Activated CD8-positive, alpha-beta T cell treated with anti-CD3 and anti-CD28 coated beads, Interleukin-2, amount 10 ng/mL, durations not matched to agents 7 days and 5 days (primary cell): ENCODE data around the gene OR2M5. TPM values are rescaled to one million over a fixed set of nuclear protein-coding genes. Genes with fewer than 3 reads are reported as not detected.

Source experiments
- ATAC-seq: fragments of 150-1000 bp; cut with Tn5 transposase; one replicate; pipeline ENCODE4 v1.10.0; 2021; ENCODE audit warnings: moderate library complexity
- CTCF ChIA-PET: fragments of 350-600 bp; sonication (Branson Sonifier 250); formaldehyde crosslinking; loops from one replicate; lab custom pipeline; 2021; ENCODE audit warnings: antibody characterized with exemption; lab: Charles Lee
- POLR2A ChIA-PET: fragments of 350-600 bp; sonication (Branson Sonifier 250); formaldehyde crosslinking; loops from one replicate; lab custom pipeline; 2021; ENCODE audit warnings: antibody characterized with exemption; lab: Charles Lee
- DNase-seq: peaks from one replicate; pipeline ENCODE4 v3.0.0-alpha.2; 2020
- H3K27ac Mint-ChIP-seq: one replicate; pipeline ENCODE4 v1.8.0; 2021; ENCODE audit warnings: mild to moderate bottlenecking, mixed read lengths
- H3K27me3 Mint-ChIP-seq: one replicate; pipeline ENCODE4 v1.8.0; 2021; ENCODE audit warnings: low read depth, mixed read lengths
- H3K36me3 Mint-ChIP-seq: one replicate; pipeline ENCODE4 v1.8.0; 2021; ENCODE audit warnings: low read depth, mixed read lengths
- H3K4me1 Mint-ChIP-seq: one replicate; pipeline ENCODE4 v1.8.0; 2021; ENCODE audit warnings: low read depth, mixed read lengths
- H3K4me3 Mint-ChIP-seq: one replicate; pipeline ENCODE4 v1.8.0; 2021; ENCODE audit warnings: mild to moderate bottlenecking, mixed read lengths
- H3K9me3 Mint-ChIP-seq: one replicate; pipeline ENCODE4 v1.8.0; 2022; ENCODE audit warnings: mixed read lengths; ENCODE audit not compliant: insufficient read depth
- total RNA-seq, 2 experiments: library from RNA; stranded (reverse); gene quantifications; one replicate each; pipeline ENCODE4 v1.2.3, GENCODE V29; 2021

OR2M5 gene, protein sequence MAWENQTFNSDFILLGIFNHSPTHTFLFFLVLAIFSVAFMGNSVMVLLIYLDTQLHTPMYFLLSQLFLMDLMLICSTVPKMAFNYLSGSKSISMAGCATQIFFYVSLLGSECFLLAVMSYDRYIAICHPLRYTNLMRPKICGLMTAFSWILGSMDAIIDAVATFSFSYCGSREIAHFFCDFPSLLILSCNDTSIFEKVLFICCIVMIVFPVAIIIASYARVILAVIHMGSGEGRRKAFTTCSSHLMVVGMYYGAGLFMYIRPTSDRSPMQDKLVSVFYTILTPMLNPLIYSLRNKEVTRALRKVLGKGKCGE
- total RNA-seq: not detected

DNA sequence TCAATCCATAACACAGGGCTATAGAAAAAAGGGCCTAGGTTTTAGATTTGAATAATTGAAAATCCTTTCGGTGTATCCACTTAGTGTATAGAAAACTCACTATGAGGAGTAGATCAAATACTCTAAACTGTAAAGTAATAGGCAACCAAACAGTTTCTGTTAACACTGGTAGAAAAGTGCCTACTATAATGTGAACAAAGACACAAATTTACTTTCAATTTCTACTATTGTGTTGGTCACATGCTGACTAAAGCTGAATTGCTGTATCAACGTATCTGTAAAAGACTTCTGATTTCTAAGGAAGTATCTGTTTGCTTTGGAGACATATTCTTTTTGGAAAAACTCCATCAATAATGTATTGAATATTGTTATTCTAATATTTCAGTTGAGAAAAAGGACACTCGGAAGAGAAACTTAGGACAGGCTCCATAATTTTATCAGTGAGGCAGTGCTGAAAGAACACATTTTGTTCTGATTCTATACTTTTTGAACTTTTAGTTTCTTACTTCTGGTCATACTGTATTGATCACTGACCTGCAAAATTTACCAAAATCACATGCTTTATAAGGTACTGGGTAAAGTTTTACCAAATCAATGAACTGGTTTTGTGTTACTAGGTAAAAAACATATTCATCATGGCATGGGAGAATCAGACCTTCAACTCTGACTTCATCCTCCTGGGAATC, at the start of gene OR2M5:
OR2M5 (plus strand) TSS at position 636 of the 686 bp plus-strand sequence; CDS start at position 636, 0 bp downstream.
- H3K36me3 Mint-ChIP-seq: no peaks in the 10 kb centered on the region

GRCh38 chr1:248098529-248098928, 46.4 kb upstream of the OR2M5 start:
- ATAC-seq: no peak
- peaks cover 9% of the 10 kb centered on the region for H3K9me3 Mint-ChIP-seq
- H3K4me3 Mint-ChIP-seq: no peak overlapping the region
- no peak overlapping the region for H3K27ac Mint-ChIP-seq
- no peak for DNase-seq
- ChIA-PET CTCF (no interaction called here), POLR2A (no interaction called here)
- H3K4me1 Mint-ChIP-seq: no peaks in the 10 kb centered on the region
- no peaks in the 10 kb centered on the region for H3K36me3 Mint-ChIP-seq
- no peaks in the 10 kb centered on the region for H3K27me3 Mint-ChIP-seq

More for the DNA sequence above, at the start of gene OR2M5:
- no peaks in the 10 kb centered on the region for H3K27me3 Mint-ChIP-seq
- CTCF ChIA-PET: no interaction called here
- ATAC-seq (no peak), DNase-seq (no peak)
- H3K4me3 Mint-ChIP-seq: no peak within 1 kb of the TSS
- no peak within 1 kb of the TSS for H3K27ac Mint-ChIP-seq
- H3K9me3 Mint-ChIP-seq: peaks cover 13% of the 10 kb centered on the region
- H3K4me1 Mint-ChIP-seq: no peaks in the 10 kb centered on the region
- POLR2A ChIA-PET: no interaction called here

GRCh38 chr1:248102847-248103246, 42.1 kb upstream of the OR2M5 start:
- no peak for ATAC-seq
- ChIA-PET POLR2A (no interaction called here), CTCF (interaction anchor here (1.0 kb wide), 1 partner anchor 166 kb away, joined by 3 read pairs; no protein-coding TSS in a partner anchor)
- Mint-ChIP-seq H3K9me3 (no peaks in the 10 kb centered on the region), H3K36me3 (no peaks in the 10 kb centered on the region), H3K27ac (no peak overlapping the region), H3K4me3 (no peak overlapping the region), H3K4me1 (no peaks in the 10 kb centered on the region), H3K27me3 (no peaks in the 10 kb centered on the region)
- no peak for DNase-seq

GRCh38 chr1:248111157-248111556, 33.8 kb upstream of the OR2M5 start:
- ATAC-seq: no peak
- no peak overlapping the region for H3K27ac Mint-ChIP-seq
- POLR2A ChIA-PET: no interaction called here
- no peak for DNase-seq
- peaks cover 11% of the 10 kb centered on the region for H3K9me3 Mint-ChIP-seq
- H3K4me3 Mint-ChIP-seq: no peak overlapping the region
- H3K36me3 Mint-ChIP-seq: peaks cover 5% of the 10 kb centered on the region
- CTCF ChIA-PET: no interaction called here
- H3K4me1 Mint-ChIP-seq: no peaks in the 10 kb centered on the region
- H3K27me3 Mint-ChIP-seq: no peaks in the 10 kb centered on the region

- Mint-ChIP-seq H3K27ac (no peak overlapping the region), H3K4me1 (no peaks in the 10 kb centered on the region), H3K9me3 (peaks cover 11% of the 10 kb centered on the region), H3K36me3 (peaks cover 5% of the 10 kb centered on the region), H3K4me3 (no peak overlapping the region), H3K27me3 (no peaks in the 10 kb centered on the region)
- ChIA-PET CTCF (no interaction called here), POLR2A (no interaction called here)
- no peak for DNase-seq
- no peak for ATAC-seq
Observed at GRCh38 chr1:248114890-248115289, 30.1 kb upstream of the OR2M5 start.

- H3K27me3 Mint-ChIP-seq: no peaks in the 10 kb centered on the region
- no peak overlapping the region for H3K4me3 Mint-ChIP-seq
- H3K9me3 Mint-ChIP-seq: peaks cover 12% of the 10 kb centered on the region
- no peaks in the 10 kb centered on the region for H3K4me1 Mint-ChIP-seq
- no peak for ATAC-seq
- DNase-seq: no peak
- ChIA-PET CTCF (no interaction called here), POLR2A (no interaction called here)
- no peak overlapping the region for H3K27ac Mint-ChIP-seq
- no peaks in the 10 kb centered on the region for H3K36me3 Mint-ChIP-seq
Observed at GRCh38 chr1:248127653-248128052, 17.3 kb upstream of the OR2M5 start.

DNA sequence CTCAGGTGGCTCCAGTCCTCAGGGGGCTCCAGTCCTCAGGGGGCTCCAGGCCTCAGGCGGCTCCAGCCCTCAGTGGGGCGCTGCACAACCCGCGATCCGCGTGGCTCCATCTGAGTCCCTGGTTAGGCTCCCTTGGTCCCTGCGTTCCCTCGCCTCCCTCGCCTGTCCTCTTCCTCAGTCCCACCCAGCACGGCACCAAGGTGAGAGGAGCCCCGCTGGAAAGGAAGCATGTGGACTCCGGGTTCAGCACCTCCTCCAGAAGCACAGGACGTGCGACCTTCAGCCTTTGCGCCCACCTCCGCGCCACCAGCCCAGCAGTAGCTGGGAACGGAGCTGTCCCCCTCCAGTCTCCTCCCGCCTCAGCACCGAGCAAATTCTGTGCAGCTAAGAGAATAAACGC, 8.1 kb upstream of the OR2M5 start:
- ChIA-PET POLR2A (no interaction called here), CTCF (no interaction called here)
- DNase-seq (no peak), ATAC-seq (no peak)
- no peaks in the 10 kb centered on the region for H3K36me3 Mint-ChIP-seq
- H3K27ac Mint-ChIP-seq: no peak overlapping the region
- no peaks in the 10 kb centered on the region for H3K4me1 Mint-ChIP-seq
- no peaks in the 10 kb centered on the region for H3K27me3 Mint-ChIP-seq
- H3K9me3 Mint-ChIP-seq: peaks cover 5% of the 10 kb centered on the region
- H3K4me3 Mint-ChIP-seq: no peak overlapping the region

- H3K36me3 Mint-ChIP-seq: no peaks in the 10 kb centered on the region
- no peak for ATAC-seq
Observed at GRCh38 chr1:248140846-248141245, 4.1 kb upstream of the OR2M5 start.

GRCh38 chr1:248143311-248143710, 1.6 kb upstream of the OR2M5 start:
- no peaks in the 10 kb centered on the region for H3K27me3 Mint-ChIP-seq
- no peak for ATAC-seq
- peaks cover 13% of the 10 kb centered on the region for H3K9me3 Mint-ChIP-seq
- H3K4me1 Mint-ChIP-seq: no peaks in the 10 kb centered on the region
- DNase-seq: no peak
- CTCF ChIA-PET: no interaction called here
- POLR2A ChIA-PET: no interaction called here
- no peak overlapping the region for H3K27ac Mint-ChIP-seq
- H3K4me3 Mint-ChIP-seq: no peak overlapping the region
- no peaks in the 10 kb centered on the region for H3K36me3 Mint-ChIP-seq

More at GRCh38 chr1:248140846-248141245, 4.1 kb upstream of the OR2M5 start:
- Mint-ChIP-seq H3K4me1 (no peaks in the 10 kb centered on the region), H3K4me3 (no peak overlapping the region), H3K9me3 (peaks cover 7% of the 10 kb centered on the region), H3K27me3 (no peaks in the 10 kb centered on the region), H3K27ac (no peak overlapping the region)
- CTCF ChIA-PET: no interaction called here
- POLR2A ChIA-PET: no interaction called here
- no peak for DNase-seq

DNA sequence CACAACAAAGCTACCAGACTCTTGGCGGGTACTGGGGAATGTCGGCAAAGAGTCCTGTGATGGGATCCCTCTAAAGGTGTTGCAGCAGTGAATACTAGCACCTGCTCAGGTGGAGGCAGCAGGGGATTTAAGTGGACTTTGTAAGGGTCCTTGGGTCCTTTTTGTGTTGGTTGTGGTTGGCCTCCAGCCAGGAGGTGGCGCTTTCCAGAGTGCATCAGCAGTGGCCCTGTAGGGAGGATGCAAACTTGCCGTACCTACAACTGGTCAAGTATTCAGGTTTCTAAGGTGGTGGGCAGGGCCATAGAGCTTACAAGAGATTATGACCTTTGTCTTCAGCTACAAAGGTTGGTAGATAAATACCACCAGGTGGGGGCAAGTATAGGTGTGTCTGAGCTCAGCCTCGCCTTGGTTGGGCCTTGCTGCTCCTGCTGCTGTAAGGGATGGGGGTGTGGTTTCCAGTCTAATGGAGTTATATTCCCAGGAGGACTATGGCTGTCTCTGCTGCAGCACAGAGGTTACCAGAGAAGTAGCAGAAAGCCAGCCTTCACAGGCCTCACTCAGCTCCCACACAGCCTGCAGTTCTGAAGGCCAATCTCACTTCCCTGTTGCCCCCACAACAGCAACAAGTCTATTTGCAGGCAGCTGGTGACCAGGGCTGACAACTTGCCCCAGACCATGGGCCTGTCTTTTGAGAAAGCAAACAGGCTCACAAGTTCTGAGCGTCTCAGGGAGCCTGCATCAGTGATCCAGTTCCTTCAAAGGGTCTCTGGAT, 7.3 kb downstream of the OR2M5 start:
- Mint-ChIP-seq H3K27me3 (no peaks in the 10 kb centered on the region), H3K27ac (no peak overlapping the region)
- POLR2A ChIA-PET: no interaction called here

GRCh38 chr1:248155927-248156326, 11.0 kb downstream of the OR2M5 start:
- peaks cover 4% of the 10 kb centered on the region for H3K9me3 Mint-ChIP-seq
- DNase-seq (no peak), ATAC-seq (no peak)
- H3K4me3 Mint-ChIP-seq: no peak overlapping the region
- no peak overlapping the region for H3K27ac Mint-ChIP-seq
- no peaks in the 10 kb centered on the region for H3K4me1 Mint-ChIP-seq
- ChIA-PET POLR2A (no interaction called here), CTCF (no interaction called here)
- H3K36me3 Mint-ChIP-seq: no peaks in the 10 kb centered on the region
- no peaks in the 10 kb centered on the region for H3K27me3 Mint-ChIP-seq

More for the DNA sequence above, 7.3 kb downstream of the OR2M5 start:
- DNase-seq (no peak), ATAC-seq (no peak)
- CTCF ChIA-PET: no interaction called here
- Mint-ChIP-seq H3K9me3 (peaks cover 7% of the 10 kb centered on the region), H3K36me3 (no peaks in the 10 kb centered on the region), H3K4me1 (no peaks in the 10 kb centered on the region), H3K4me3 (no peak overlapping the region)

GRCh38 chr1:248158758-248159157, 13.8 kb downstream of the OR2M5 start:
- no peaks in the 10 kb centered on the region for H3K36me3 Mint-ChIP-seq
- H3K9me3 Mint-ChIP-seq: peaks cover 4% of the 10 kb centered on the region
- no peak overlapping the region for H3K4me3 Mint-ChIP-seq
- H3K27ac Mint-ChIP-seq: no peak overlapping the region
- H3K27me3 Mint-ChIP-seq: no peaks in the 10 kb centered on the region
- no peak for ATAC-seq
- no peaks in the 10 kb centered on the region for H3K4me1 Mint-ChIP-seq
- CTCF ChIA-PET: no interaction called here
- POLR2A ChIA-PET: no interaction called here
- no peak for DNase-seq
